DMS79 treated with DMSO at 0.1 percent for 48 hours (cell line): ENCODE data around the gene SAMMSON.

Source experiments
- DNase-seq: peaks from one replicate; lab custom pipeline; 2025; lab: John Stamatoyannopoulos, UW

Gene SAMMSON

DNA sequence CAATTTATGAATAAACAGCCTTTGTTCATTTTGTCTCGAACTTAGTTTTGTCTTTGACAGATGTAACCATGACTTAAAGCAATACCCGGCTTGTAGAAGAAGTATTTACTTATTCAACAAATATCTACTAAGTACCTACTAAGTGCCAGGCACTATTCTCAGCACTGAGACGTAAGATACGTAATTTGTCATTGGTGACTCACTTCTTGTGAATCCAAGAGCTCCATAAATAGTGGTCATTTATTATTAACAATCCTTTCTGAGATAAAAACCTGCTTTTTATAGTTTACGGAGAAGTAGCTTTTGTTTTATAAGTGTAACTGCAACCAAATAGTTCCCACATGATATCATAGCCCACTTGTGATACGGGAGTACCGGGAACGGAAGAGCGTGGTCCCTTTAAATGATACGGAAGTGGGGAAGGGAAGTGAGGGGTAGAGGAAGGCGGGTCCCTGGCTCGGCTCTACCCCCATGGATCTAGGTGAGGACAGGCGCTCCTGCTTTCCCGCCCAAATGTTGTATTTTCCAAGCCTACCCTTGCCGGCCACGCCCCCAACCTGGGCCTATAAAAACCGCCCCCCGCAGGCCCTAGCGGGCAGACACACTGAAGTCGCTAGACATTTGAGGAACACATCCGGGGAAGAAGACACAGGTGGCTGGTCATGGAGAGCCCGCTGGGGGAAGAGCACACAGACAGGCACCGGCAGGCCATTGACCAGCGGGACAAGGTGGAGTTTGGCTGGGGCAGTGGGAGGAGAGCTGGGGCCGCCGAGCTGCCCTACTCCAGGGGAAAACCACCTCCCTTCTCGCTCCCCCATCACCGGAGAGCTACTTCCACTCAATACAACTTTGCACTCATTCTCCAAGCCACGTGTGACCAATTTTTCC lies at the start of gene SAMMSON:
SAMMSON (plus strand) TSS at position 594 of the 888 bp plus-strand sequence.
- DNase-seq: no peak

- DNase-seq: no peak
These were observed 47.9 kb upstream of the SAMMSON start for GRCh38 chr3:69951616-69952015.

GRCh38 chr3:69959581-69959980 lies 40.0 kb upstream of the SAMMSON start:
- no peak for DNase-seq

GRCh38 chr3:69961706-69962439 lies 37.7 kb upstream of the SAMMSON start:
- no peak for DNase-seq

DNA sequence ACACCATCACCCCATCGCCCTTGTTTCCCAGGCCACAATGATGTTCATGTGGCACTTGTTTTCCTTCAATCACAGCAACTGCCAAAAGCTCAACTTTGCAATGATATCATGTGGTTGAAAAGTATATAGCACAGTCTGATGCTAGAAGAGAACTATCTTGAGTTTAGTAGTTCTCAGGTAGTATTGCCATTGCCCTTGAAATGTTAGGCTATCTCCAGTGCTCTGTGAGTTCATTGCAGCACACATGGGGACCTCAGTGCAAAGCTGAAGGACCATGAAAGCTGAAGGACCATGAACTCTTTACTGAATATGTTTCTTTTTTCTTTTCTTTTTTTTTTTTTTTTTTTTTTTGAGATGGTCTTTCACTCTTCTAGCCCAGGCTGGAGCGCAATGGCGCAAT lies 35.9 kb upstream of the SAMMSON start:
- DNase-seq: no peak

- DNase-seq: no peak
These were observed 32.4 kb upstream of the SAMMSON start for GRCh38 chr3:69967156-69967555.

GRCh38 chr3:69970827-69971226 lies 28.7 kb upstream of the SAMMSON start:
- DNase-seq: no peak

DNA sequence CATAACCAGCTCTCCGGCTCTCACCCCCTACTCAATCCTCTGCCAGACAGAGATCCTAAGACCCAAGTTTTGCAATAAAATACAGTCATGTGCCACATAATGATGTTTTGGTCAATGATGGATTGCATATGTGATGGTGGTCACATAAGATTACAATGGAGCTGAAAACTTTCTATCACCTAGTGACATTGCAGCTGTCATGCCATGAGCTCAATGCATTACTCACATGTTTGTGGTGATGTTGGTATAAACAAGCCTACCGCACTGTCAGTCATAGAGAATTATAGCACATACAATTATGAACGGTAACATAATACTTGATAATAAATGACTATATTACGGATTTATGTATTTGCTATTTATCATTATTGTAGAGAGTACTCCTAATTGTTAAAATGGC lies 26.9 kb upstream of the SAMMSON start:
- no peak for DNase-seq

DNA sequence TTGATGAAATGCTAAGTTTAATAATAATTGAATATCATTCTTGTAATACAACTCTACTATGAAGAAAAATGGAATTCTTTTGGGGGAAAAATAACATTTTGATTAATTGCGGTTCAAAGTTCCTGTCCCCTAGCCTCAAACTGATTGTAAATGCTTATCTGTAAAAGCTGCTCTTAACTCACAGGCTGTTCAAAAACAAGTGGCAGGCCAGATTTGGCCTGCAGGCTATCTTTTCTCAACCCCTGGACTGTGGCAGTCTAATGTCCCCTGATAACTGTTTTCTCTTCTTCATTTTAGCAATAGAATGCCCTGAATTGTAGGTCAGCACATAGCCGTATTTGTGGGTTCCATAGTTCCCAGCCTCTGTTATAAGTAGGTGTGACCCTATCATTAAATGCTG lies 23.5 kb upstream of the SAMMSON start:
- no peak for DNase-seq

DNA sequence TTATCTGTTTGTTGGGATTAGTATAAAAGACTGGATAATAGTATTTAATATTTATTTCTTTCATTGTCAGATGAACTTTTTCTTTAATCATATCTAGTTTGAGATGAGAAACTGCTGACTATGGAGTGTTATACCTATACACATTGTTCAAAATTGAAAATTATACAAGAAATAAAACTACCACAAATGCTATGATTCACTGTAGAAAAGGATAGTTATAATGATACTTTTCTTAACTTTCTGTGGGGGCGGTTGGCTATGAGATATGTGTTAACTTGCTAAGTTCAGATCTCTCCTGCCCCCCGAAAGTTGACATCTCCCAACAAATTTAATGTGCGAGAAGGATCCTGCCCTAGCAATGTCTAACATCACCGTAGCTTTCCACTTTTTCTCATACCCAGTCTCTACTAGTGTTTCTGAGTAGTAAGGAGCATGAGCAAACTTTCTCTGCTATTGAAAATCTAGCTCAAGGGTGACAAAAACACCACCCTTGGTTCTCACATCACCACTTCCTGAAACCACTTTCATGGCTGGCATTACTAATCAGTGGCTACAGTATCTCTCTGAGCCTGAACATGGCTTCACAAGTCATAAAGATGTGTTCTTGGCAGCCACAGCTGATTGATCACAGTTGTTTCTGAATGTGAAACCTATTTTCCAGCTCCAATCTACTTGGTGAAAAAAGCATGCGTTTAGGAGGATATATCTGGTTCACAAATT lies 15.8 kb upstream of the SAMMSON start:
- DNase-seq: no peak

DNA sequence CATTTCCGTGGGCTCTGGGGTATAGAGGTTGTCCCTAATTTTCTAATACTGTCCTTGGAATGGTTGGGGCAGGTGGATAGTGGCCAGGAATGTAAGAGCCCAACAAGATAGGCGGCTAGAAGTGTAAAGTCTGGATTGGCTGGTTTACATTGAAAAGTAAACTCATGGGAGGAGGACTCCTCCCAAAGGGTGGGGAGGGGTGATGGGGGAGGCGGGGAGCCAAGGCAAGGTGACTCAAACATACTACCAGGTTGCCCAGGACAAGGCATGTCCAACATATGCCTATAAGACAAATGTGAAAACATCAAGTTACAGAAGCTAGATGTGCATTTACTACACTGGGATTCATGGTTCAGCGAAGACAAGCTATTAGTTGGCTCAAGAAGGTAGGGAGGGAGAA lies 14.3 kb upstream of the SAMMSON start:
- no peak for DNase-seq

DNA sequence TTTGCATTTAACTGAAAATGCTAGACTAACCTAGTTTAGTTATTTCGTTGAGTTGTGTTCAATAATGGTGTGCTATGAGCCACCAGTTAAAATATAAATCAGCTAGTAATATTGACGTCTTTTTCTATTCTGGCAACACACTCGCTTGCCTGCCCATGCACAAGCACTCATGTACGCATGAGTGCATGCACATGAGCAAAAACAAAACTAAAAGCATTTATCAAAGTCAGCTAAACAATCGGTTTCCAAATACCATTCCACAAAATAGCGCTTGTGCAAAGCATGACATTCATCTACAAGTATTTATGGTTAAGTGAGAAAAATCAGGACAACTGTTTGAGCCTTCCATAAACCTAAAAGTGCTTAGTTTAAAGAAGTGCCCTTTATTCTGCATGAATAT lies 13.1 kb upstream of the SAMMSON start:
- DNase-seq: no peak

GRCh38 chr3:69987833-69988232 lies 11.7 kb upstream of the SAMMSON start:
- DNase-seq: no peak

- DNase-seq: no peak
These were observed 5.8 kb upstream of the SAMMSON start for GRCh38 chr3:69993757-69994156.

- DNase-seq: no peak
These were observed 4.6 kb upstream of the SAMMSON start for GRCh38 chr3:69994919-69995318.

DNA sequence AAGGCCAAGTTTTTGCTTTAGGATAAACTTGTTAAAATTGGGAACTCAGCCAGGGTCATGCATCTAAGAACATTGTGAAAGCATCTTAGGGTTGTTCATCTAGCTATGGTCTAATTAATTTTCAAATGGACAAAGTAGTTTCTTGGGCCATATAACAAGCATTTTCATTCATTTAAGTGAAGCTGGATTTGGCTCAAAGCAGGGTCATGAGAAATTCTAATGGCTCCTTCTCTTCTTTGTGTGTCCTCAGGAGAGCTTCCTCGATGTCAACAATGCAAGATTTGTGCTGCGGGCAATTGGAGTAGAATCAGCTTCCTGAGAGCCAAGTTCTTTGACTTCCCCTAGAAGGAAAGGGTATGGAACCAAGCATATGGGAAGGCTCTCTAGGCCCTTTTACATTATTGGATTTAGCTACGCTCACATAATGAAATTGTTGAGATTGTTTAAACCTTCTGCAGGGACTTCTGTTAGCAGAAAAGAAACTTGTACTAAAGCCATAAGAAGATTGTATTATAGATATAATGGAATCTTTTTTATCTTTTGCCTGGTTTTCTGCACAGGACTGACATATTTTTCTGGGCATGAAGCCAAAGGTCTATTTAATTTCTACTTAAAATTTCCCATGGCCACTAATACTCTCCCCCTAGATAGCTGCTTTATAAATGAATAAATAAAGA lies 1.8 kb upstream of the SAMMSON start:
- DNase-seq: no peak

- no peak for DNase-seq
These were observed 784 bp upstream of the SAMMSON start for GRCh38 chr3:69998759-69999139.

- DNase-seq: no peak
These were observed 486 bp downstream of the SAMMSON start for GRCh38 chr3:70000028-70000410.

DNA sequence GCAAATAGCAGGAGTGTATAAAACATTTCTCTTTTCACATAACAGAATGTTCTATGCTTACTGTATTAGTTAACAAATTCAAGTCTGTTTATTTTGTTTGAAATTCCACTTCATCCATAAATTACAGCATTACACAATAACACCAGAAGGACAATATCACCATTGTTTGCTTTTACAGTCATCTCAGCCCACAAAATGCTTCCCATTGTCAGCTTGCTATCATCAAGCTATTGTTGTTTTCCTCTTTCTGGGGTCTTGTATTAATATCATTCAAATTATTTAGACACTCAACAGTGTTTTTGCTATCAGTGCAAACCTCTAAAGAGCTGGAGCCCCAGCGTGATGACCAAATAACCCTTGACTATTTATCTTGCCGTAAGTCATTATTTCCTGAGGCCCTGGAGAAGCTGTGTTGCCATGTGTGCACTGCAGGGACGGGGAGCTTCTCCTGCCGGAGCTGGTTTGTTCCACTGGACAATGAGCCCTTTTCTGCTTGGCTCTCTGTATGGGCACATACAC lies 1.1 kb downstream of the SAMMSON start:
- DNase-seq: no peak

- DNase-seq: no peak
These were observed 3.6 kb downstream of the SAMMSON start for GRCh38 chr3:70003119-70003518.

DNA sequence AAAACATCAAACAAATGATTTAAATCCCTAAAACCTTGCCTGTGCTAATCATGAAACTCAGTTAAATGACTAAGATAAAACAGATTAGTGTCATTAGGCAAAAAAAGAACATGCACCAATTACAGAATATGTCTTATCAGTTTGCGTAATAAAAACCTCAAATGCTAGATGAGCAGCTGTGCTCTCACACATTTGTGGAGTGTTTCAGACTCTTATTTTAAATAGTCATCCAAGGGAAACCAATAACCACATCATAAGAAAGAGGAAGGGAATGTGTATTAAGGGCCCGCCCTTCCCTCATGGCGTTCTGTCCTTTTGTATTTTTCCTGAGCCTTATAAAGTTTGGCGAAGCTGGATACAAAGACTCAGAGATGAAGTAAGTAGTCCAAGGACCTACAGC lies 6.6 kb downstream of the SAMMSON start:
- no peak for DNase-seq

- no peak for DNase-seq
These were observed 10.8 kb downstream of the SAMMSON start for GRCh38 chr3:70010346-70010745.
